SK-N-DZ (cell line): ENCODE data around the gene UTRN. TPM values are rescaled to one million over a fixed set of nuclear protein-coding genes. Genes with fewer than 3 reads are reported as not detected.
A peak's percentile ranks its signal among the peaks of the same experiment; 100 is the strongest.

ENCODE experiments used
- DNase-seq: peaks from one replicate; pipeline ENCODE4 v3.0.0-alpha.2; 2015; ENCODE audit warnings: low spot score
- polyA plus RNA-seq, 2 experiments: library from polyadenylated mRNA; depleted of rRNA; stranded (reverse); fragments of >200 nt; gene quantifications; 2 replicates each; pipeline ENCODE4 v1.2.3, GENCODE V29; 2014

Gene UTRN
- 1.1 and 1.8 TPM in 2 replicates for polyA plus RNA-seq (2014; cell fraction: cytosol; rRNA removed)
- polyA plus RNA-seq (2014; cell fraction: nucleus; rRNA removed): 0.88 and 1.1 TPM in 2 replicates

DNA sequence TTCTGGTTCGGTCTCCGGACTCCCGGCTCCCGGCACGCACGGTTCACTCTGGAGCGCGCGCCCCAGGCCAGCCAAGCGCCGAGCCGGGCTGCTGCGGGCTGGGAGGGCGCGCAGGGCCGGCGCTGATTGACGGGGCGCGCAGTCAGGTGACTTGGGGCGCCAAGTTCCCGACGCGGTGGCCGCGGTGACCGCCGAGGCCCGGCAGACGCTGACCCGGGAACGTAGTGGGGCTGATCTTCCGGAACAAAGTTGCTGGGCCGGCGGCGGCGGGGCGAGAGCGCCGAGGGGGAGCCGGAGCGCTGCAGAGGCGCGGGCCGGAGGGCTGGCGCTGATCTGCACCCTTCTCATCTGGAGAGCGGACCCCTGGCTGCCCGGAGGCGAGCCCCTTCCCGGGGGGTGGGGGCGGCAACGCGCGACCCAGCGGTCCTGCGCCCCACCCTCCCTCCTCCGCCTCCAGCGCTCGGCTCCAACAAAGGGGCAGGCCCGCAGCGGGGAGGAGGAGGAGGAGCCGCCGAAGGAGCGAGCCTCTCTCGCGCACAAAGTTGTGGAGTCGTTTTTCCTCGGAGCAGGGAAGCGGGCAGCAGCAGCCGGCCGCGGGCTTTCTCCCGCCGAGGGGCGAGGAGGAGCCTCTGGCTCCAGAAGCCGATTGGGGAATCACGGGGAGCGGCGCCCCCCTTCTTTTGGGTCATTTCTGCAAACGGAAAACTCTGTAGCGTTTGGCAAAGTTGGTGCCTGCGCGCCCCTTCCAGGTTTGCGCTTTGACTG lies at the start of gene UTRN:
Gene UTRN (plus strand): TSS at position 553 of the 765 bp plus-strand sequence. CDS start 6,494 bp downstream, outside the sequence.
- DNase-seq: peak; percentile 20

DNA sequence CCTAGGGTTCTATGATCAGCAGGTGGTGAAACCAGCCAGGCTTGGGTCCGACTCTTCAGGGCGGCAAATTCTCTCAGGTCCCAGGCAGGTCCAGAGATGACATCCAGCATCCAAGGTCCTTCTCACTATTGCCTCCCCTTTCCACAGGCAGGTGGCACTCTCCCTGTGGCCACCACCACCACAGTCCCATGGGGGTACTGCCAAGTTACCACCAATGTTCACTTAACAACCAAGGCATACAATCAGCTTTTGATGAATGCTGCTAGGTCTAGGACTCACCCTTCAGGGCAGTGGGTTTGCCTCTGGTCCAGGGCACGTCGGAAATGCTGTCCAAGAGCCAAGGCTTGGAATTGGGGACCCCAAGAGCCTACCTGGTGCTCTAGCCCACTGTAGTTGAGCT lies 40.4 kb upstream of the UTRN start:
- DNase-seq: no peak

DNA sequence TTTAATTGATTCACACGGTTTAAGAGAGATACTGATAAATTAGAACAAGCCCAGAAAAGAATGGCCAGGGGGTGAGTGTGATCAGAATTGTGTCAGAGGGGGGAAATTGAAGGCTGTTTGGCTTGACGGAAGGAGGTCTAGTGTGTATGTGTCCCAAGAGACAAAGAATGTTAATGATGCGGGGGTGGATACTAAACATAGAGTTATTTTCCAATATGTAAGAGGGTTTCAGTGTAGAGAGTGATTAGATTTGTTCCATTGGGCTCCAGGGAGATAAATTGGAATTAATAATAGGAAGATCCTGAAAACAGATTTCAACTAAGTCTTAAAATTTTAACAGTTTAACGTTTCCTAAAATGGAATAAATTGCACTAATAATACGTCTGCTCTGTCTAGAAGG lies 38.1 kb upstream of the UTRN start:
- no peak for DNase-seq

DNA sequence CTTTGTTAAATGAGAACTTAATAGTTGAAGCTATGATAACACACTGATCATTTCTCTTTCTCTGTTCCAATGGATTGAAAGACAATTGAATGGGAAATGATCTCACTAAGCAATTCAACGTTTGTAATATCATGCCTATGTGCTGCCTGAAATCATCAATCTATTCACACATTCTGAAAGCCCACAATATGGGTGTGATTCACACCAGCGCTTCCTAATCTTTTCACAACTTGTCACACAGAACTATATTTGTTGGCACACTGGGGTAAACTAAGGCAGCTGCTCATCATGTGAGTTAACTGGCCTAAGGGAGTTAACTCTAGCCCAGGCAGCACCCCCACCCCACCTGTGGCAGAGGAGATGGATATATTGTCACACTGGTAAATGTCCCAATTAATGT lies 37.1 kb upstream of the UTRN start:
- no peak for DNase-seq

DNA sequence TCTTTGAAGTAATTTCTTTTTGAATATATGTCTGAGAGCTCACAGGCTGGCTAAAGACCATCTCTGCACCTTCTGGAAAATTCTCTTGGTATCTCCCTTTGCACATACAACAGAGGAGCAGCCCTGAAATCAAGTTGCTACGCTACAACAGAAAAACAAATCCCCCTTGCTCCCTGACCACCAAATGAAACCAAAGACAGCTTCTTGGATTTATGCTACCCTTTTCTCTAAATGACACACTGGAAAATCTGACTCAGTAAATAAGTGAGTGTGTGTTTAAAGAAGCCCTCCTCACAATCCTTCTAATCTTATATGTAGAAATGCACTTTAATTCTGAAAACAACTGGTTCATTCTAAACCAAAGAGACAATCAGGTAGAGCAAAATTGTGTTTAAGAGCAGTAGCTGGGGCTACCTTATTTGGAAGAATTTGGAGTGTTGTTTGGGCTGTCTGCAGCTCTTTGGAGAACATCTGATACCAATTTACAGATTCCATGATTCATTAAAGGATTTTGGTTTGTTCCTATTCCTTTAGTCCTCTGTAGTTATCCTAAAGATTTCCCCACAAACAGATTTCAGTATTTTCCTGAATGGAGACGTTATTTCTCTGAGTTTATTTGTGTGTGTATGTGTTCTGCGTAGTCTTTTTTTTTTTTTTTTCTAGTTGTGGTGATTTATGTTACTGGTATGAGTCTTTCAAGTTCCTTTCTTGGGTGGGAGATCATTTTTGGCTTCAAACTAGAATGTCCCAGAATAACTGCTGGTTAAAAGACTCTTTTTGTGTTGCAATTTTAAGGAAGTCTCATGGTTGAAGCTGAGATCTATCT lies 36.4 kb upstream of the UTRN start:
- DNase-seq: no peak

DNA sequence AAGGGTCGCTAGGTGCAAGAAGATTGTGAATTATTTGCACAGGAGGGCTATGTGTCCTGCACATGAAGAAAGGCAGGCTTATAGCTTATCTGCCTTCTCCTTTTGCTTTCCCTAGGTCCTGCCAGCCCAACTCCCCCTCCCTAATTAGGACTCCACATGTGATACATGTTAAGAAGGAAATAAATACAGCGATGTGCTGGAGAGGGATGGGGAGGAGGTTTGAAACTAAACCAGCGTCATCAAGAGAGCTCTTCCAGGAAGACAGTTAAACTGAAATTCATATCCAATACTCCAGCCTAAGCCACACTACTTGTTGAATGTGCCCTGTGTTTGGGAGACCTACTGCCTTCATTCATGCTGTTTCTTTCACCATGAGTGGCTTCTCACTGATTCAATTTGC lies 34.9 kb upstream of the UTRN start:
- no peak for DNase-seq

DNA sequence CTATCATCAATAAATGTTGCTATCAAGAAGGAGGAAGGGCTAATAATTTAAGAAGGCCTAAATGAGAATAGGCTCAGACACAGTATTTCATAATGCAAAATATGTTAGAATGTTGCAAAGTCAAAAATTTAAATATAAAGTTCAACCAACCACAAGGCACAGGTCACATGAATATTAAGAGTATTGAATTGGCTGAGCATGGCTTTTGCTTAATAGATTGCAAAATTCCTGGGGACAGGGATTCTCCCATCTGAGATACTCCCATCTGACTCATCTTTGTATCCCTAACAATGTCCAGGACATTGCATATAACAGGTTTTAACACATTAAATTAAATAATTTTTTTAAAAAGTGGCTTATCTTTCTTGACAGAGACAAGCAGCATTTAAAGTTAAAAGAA lies 32.9 kb upstream of the UTRN start:
- no peak for DNase-seq

DNA sequence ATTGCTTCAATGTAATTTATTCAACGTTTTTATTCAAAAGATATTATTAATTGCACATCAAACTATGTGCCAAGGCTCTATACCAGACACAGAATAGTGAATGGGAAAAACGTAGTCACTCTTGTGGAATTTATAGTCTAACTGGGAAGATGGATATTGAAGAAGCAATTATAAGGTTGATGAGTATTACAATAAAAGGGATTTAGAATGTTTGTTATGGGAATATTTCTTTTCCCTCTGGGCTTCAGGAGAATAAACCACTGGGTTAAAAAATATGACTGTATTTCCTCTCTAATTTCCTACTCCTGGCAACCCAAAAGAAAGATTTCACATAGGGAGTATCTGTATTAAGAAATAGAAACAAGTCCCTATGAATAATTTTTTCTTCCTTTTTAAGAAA lies 25.1 kb upstream of the UTRN start:
- no peak for DNase-seq

DNA sequence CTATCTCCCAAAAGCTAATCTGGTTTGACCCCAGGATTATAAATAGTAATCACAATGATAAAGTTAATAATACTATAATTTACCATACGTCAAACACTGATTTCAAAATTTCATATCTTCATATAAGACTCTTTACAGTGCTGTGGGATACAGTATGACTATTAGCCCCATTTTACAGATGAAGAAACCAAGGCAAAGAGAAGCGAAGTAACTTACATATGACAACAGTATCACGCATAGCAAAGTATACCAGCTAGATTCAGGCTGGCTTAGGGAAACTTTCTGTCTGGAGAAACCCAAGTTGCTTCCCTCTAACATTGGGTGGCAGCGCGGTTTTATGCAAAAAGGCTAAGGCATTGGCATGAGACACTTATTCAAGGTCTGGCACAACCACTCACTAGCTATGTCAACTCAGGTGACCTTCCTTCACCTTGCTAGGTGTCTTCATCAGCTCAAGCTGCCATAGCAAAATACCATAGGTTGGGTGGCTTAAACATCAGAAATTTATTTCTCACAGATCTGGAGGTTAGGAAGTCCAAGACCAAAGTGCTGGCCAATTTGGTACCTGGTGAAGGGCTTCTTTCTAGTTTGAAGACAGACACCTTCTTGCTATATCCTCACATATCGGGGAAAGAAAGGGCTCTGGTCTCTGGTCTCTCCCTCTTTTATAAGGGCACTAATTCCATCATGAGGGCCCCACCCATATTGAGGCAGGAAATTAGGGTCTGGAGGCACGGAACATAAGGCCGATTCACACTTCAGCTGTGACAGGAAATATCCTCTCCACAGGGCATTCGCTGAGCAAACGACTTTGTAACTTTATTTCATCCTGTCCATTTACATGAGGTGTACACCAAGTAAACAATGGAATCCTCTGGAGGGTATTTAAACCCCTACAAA lies 22.4 kb upstream of the UTRN start:
- no peak for DNase-seq

DNA sequence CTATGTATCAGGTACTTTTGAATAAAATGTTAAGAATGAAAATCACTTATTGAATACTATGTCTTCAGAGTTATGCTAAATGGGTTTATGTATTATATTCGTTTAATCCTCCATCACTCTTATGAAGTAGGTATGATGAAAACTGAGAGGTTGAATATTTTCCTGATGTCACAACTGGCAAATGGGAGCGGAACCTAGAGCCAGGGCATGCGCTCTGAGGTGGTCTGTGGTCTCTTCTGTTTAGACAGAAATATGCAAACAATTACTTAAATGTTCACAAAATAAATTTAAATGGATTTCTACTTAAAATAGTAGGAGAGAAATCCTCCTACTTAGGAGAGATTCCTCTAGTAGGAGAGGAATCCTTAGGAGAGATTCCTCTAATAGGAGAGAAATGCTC lies 21.3 kb upstream of the UTRN start:
- no peak for DNase-seq

DNA sequence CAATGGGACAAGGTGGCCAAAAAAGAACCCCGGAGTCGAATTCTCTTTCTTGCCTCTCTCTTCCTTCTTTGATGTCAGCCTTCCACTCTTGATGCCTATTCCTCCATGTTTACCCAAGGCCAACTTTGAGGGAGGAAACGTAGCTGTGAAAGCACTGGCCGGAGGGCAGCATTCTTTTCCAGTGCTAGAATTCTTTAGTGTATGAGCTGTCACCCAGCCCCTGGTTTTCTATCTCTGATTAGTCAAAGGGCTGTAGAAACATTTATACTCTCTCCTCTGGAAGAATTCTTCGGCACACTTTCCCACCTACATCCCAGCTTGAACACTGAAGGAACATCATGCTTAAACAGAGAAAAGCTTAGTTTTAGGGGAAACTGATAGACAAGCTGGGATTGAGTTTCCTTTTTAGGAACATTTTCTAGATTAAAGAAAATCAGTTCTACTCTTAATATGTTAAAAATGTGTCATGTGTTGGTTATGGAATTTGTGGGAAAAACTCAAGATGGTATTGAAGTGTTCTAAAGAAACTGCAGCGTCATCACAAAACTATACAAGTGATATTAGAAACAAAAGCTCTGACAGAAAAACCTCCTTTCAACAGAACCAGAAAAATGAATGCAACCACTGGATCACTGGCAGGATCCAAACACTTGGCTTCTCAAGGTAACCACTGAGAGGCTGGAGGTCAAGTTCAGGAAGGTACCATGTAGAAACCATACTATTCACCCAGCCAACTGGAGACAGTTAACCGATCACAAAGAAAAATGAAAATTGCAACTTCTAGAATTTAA lies 20.7 kb upstream of the UTRN start:
- DNase-seq: no peak

DNA sequence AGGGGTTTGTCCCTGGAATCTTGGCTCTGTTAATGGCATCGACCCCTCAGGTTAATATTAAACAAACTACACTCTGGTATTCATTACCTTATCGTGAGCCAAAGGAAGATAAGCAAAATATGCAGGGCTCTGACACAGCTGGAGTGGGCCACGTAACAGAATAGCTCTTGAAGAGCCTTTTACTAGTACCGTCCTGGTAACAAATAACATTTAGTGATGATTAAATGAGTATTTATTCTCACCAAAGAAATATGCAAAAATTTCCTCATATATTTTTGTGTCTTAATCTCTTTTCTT lies 20.1 kb upstream of the UTRN start:
- DNase-seq: no peak

DNA sequence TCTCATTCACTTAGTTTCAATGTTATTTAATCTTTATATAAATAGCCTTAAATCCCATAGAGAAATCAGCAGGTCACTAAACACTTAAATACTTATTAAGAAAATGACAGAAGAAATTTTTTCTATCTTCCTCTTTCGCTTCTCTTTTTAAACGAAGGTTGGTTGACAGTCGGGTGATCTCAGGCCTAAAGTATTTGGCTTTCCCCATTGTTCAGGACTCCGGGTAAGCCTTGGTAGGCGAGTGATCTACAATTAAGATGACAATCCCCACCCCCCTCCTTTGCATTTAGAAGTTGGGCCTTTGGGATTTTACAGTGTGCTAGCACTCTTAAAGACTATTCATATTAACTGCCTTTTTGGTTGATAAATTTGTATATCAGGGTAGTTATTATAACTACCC lies 19.7 kb upstream of the UTRN start:
- no peak for DNase-seq

DNA sequence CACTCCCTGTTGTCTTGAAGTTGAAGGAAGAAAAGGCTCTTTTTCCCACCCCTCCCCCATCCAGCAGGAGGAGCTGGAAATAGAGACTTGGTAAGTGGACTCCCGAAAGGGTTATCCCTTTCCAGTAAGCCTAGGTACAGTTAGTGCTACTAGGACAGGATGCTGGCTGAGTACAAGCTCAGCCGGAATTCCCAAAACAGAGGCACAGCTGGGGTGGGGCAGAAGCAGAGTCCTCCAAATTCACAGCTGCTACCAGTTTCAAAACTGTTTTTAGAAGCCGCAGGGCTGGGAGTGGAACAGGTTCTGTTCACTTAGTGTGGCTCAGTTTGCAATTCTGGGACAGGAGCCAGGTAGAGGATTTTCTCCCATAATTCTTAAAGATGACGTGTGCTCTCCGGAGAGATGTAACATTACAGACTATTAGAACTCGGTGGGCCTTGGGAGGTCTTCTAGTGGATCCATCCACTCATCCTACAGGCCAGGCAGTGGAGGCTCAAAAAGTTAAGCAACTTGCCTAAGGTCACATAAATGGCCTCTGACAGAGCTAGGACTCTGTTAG lies 19.0 kb upstream of the UTRN start:
- no peak for DNase-seq

DNA sequence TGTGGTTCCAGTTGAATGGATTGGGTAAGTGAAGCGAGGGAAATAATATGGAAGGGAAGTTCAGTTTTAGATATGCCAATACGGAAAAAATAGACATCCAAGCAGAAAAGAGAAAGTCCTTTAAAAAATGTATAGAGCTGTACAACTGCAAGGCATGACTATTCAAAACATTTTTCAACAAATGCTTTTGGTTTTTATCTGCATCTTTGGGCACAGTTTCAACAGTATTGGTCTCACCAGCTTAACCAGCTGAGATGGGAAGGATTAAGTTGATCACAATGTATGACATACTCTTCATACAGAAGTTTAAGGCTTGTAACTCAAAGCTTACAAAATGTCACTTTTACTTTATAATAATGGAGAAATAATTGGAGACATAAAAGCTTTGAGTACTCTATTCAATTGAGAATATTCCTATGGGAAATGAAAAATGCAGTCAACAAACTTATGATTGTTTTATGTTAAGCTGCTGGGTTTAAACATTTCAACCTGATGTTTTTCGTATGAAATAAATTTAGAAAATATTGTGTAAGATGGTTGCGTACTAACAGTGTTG lies 16.3 kb upstream of the UTRN start:
- DNase-seq: no peak

DNA sequence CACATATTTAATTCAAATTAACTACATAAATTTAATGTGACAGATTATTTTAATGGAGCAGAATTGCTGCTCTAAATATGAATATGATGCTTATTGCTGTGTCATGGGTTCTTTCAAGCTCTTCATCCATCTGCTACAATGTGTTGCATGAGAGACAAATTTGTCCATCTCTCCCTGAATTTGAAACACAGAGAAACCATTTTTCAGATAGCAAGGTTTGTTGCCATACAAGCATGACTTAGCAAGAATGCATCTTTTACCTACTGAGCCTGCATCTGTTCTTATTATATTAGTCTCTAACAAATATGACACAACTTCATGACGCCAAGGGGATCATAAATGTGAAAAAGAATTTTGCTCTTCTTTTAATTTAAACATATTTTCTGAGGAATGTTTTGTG lies 8.0 kb upstream of the UTRN start:
- no peak for DNase-seq

DNA sequence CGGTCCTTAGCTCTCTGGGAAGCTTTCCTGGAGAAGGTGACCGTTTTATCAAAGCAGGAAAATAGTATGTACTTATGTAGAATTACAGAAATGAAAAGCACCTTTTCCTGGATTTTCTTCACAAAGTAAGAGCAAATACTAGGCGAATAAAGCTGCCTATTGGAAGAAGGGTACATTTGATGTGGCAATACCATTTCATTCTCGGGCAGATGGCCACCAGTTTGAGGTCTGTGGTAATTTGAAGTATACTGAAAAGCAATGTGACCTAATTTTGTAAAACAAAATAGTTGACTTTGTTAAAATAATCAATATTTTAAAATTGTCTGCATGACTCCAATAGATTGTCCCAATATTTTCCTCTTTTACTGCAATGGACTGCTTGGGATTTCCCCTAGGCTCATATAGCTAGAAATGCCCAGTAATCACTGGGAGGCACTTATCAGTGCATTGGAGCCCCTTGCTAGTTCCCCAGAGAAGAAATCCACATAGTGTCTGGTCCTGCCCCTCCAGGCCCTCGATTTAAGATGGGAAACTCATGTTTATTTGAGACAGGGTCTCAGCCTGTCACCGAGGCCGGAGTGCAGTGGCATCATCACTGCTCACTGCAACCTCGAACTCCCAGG lies 7.4 kb upstream of the UTRN start:
- DNase-seq: no peak

DNA sequence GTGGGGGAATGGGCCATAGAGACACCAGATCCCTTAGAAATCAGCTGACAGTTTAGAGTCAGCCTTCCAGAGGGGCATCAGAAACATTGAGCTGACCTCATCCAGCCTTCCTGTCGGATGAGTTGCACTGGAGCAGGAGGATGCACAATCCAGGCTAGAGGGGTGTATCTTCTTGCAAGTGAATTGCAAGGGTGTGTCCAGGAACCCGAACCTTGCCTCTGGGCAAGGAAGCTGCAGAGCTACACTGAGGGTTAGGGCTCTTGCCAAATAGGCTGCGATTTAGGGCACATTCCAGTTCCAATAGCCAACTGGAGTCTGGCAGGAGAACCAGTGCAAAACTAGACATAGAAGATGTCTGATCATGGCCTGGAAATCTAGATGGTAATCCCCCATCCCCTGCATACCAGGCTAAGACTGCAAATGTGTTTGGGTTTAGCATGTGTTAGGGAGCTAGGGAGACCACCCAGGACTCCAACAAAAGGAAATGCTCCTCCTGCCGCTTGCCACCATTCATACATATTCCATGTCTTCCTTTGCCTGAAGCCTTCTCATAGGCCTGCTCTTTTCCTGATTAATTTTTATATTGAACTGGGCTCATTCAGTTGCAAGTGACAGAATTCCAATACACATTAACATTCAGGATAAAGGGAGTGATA lies 6.3 kb upstream of the UTRN start:
- DNase-seq: no peak

DNA sequence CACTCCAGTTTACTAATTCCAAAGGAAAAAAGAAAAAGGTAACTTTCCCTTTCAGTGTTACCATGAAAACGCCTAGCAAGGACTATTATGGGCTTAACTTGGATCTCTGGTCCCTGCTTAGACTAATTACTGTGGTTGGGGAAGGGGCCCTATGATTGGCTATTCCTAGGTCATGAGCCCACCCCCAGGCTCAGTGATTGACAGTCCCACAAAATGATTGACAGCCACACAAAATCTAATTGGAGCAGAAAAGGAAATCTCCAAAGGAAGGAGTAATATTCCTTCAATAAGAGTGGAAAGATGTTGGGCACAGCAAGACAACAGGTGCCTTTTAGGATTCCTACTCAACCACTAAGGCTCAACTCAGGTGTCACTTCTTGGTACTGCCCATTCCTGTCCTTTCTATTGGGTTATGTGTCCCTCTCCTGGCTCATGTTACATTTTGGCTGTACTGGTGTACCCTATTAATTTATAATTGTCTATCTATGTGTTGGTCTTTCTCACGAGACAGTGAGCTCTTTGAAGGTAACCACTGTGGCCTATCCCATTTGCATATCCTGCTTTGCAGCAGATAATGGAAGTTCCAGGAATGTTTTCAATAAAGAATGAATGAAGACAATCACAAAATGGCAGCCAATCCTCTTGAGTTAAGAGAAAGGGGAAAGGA lies 5.5 kb upstream of the UTRN start:
- no peak for DNase-seq
